Measurements from ENCODE around the gene HSPA1B. TPM values are rescaled to one million over a fixed set of nuclear protein-coding genes. Genes with fewer than 3 reads are reported as not detected.
A peak's percentile ranks its signal among the peaks of the same experiment; 100 is the strongest.
"Not testable (repeated sequence)": the region's sequence is repeated elsewhere in the genome, so short reads cannot be mapped to it uniquely, and the experiment has no call there.

Gene HSPA1B
- total and polyA plus RNA-seq, 2 donors (not counting 1 experiment from before 2014, with no cell fraction given): 79.2 to 145 TPM

DNA sequence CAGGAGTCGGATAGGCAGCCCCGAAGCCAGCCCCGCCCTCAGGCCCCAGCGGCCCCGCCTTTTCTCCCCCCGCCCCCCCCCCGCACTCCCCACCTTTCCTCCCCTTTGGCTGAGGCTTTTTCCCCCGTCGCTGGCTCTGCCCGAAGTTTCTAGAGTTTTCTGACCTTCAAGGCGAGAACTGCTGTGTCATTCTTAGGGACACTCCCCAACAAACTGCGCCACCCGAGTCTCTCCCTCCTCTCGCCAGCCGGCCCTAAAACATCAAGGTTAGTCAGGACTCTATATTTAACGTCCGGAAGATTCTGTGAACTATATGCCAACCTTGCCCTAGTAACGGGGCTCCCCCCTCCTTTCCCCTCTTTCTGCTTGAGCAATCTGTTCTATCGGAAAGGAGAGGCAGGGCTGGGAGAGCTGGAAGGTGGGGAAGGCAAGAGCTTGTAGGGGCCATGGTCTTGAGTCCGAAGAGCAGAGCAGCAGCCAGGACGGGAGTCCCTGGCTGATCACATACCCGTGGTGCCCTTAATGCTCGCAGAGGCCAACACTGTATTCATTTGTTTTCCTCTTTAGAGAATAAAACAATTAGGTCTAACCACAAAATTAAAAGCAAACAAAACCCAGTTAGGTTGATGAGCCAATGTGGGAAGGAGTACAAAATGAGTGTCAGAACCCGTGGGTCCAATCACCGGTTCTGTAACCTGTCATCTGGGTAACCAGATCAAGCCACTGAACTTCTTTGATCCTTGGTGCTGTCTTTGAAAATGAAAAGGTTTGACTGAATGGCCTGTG is 5.3 kb upstream of the HSPA1B start:
- Histone ChIP-seq H3K4me1 (ENCODE audit: control insufficient read depth in 2 of 2, insufficient read depth in 2 of 2, low read length in 2 of 2) (peaks cover 30 to 46% of the 10 kb centered on the region in 2 donors), H3K9me3 (ENCODE audit: control extremely low read depth in 1 of 3, control insufficient read depth in 2 of 3, insufficient read depth in 1 of 3, low read length in 2 of 3) (no peaks in the 10 kb centered on the region), H3K79me2 (ENCODE audit: control insufficient read depth, insufficient read depth, low read length) (no peaks in the 10 kb centered on the region), H3K4me3 (ENCODE audit: control extremely low read depth in 1 of 5, extremely low read depth in 1 of 5, insufficient read depth in 1 of 5, low read depth in 2 of 5, low read length in 4 of 5) (peak overlapping the region in 4 of 5 experiments; percentile 59 to 79 (median 72)), H2AFZ (ENCODE audit: insufficient read depth, low read depth, low read length, poor library complexity, severe bottlenecking) (peak overlapping the region; percentile 84), H3K4me2 (replicated peaks; ENCODE audit: low read depth, low read length, poor library complexity, severe bottlenecking) (peak overlapping the region; percentile 83), H3K9ac (ENCODE audit: low read length) (peak overlapping the region; percentile 75), H3K36me3 (replicated peaks in 1 of 2; ENCODE audit: control extremely low read depth in 1 of 2, control insufficient read depth in 1 of 2, extremely low read depth in 1 of 2, insufficient read depth in 2 of 2, low read length in 1 of 2) (no peaks in the 10 kb centered on the region), H4K20me1 (ENCODE audit: control insufficient read depth, insufficient read depth, low read length, poor library complexity, severe bottlenecking) (no peaks in the 10 kb centered on the region), H3K27me3 (replicated peaks in 1 of 4; ENCODE audit: control extremely low read depth in 1 of 4, control insufficient read depth in 3 of 4, insufficient read depth in 4 of 4, low read length in 3 of 4) (no peaks in the 10 kb centered on the region), H3K27ac (ENCODE audit: low read length in 2 of 2) (peak overlapping the region; percentile 77 to 78)
- WGBS (ENCODE audit: insufficient coverage): 3% methylated on average over 15 of the region's 25 CpGs
- intact Hi-C loops (cut with micrococcal nuclease): no loop called here
- H3K4me1 Mint-ChIP-seq: peaks cover 35% of the 10 kb centered on the region
- ChIA-PET POLR2A (interaction anchor here (0.6 to 1.2 kb wide), 6 partner anchors 15 to 170 kb away, joined by 3 to 8 read pairs (median 5); partner anchors contain the start of genes BAG6, LSM2 and VARS1), CTCF (interaction anchor here (0.7 kb wide), 1 partner anchor 8 kb away, joined by 3 read pairs; no protein-coding TSS in a partner anchor)
- H3K27ac Mint-ChIP-seq: peak overlapping the region; percentile 98
- ATAC-seq (ENCODE audit: low read depth) (peak; percentile 46), DNase-seq (peak; percentile 74)
- no peaks in the 10 kb centered on the region for H3K9me3 Mint-ChIP-seq (ENCODE audit: insufficient read depth)
- H3K4me3 Mint-ChIP-seq: peak overlapping the region; percentile 89
- no peaks in the 10 kb centered on the region for H3K27me3 Mint-ChIP-seq
- TF ChIP-seq EZH2 (IDR thresholded peaks at IDR 0.05; ENCODE audit: borderline replicate concordance, insufficient read depth, low read depth, low read length, poor library complexity, severe bottlenecking) (no peak), CTCF (IDR thresholded peaks at IDR 0.05) (no peak)

DNA sequence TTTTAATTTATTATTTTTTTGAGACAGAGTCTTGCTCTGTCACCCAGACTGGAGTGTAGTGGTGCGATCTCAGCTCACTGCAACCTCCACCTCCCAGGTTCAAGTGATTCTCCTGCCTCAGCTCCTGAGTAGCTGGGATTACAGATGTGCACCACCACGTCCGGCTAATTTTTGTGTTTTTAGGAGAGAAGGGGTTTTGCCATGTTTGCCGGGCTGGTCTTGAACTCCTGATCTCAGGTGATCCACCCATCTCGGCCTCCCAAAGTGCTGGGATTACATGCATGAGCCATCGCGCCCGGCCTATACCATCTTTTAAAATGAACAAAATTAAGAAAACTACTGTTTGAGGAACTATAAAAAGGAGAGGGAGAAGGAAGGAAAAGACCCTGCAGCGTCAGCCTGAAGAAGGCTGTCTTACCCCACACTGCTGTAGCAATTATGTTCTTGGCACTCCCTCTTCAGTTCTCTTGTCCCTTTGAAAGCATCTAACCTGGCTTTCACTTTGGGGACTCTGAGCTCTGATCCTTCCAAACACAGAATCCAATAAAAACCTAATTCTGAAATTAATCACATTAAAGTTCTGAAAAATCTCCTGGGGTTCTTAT is 3.8 kb upstream of the HSPA1B start:
- ChIA-PET CTCF (interaction anchor here (1.4 kb wide), 1 partner anchor 94 kb away, joined by 4 read pairs; no protein-coding TSS in a partner anchor), POLR2A (interaction anchor here (0.7 kb wide), 1 partner anchor 276 kb away, joined by 3 read pairs; the partner anchor contains the start of gene NFKBIL1)
- H3K4me3 ChIP-seq (ENCODE audit: control extremely low read depth in 1 of 5, extremely low read depth in 1 of 5, insufficient read depth in 1 of 5, low read depth in 2 of 5, low read length in 4 of 5); H4K20me1 ChIP-seq (ENCODE audit: control insufficient read depth, insufficient read depth, low read length, poor library complexity, severe bottlenecking); H3K9me3 ChIP-seq (ENCODE audit: control extremely low read depth in 1 of 3, control insufficient read depth in 2 of 3, insufficient read depth in 1 of 3, low read length in 2 of 3); H3K36me3 ChIP-seq (replicated peaks in 1 of 2; ENCODE audit: control extremely low read depth in 1 of 2, control insufficient read depth in 1 of 2, extremely low read depth in 1 of 2, insufficient read depth in 2 of 2, low read length in 1 of 2); H2AFZ ChIP-seq (ENCODE audit: insufficient read depth, low read depth, low read length, poor library complexity, severe bottlenecking); H3K9ac ChIP-seq (ENCODE audit: low read length); H3K9me3 Mint-ChIP-seq (ENCODE audit: insufficient read depth); intact Hi-C loops (cut with micrococcal nuclease); DNase-seq; H3K27me3 ChIP-seq (replicated peaks in 1 of 4; ENCODE audit: control extremely low read depth in 1 of 4, control insufficient read depth in 3 of 4, insufficient read depth in 4 of 4, low read length in 3 of 4); H3K4me2 ChIP-seq (replicated peaks; ENCODE audit: low read depth, low read length, poor library complexity, severe bottlenecking); H3K27me3 Mint-ChIP-seq; ATAC-seq (ENCODE audit: low read depth); H3K4me3 Mint-ChIP-seq; H3K27ac Mint-ChIP-seq; H3K27ac ChIP-seq (ENCODE audit: low read length in 2 of 2); H3K79me2 ChIP-seq (ENCODE audit: control insufficient read depth, insufficient read depth, low read length): not testable (repeated sequence)
- peaks cover 31% of the 10 kb centered on the region for H3K4me1 Mint-ChIP-seq
- H3K4me1 ChIP-seq (ENCODE audit: control insufficient read depth in 2 of 2, insufficient read depth in 2 of 2, low read length in 2 of 2): peaks cover 22 to 35% of the 10 kb centered on the region in 2 donors
- 45% methylated on average over 4 of the region's 9 CpGs for WGBS (ENCODE audit: insufficient coverage)

All from B cell (primary cell).